Stimulated activated CD4-positive, alpha-beta T cell treated with anti-CD3 and anti-CD28 coated beads, TNF-alpha, amount 100 ng/mL, for 4 hours (primary cell): ENCODE results near the gene ASNSD1.

ENCODE experiments used
- DNase-seq, 3 experiments: peaks; one replicate each; pipeline ENCODE4 v3.0.0-alpha.2; 2020; ENCODE audit warnings: low read depth in 3 of 3

ASNSD1 gene

DNA sequence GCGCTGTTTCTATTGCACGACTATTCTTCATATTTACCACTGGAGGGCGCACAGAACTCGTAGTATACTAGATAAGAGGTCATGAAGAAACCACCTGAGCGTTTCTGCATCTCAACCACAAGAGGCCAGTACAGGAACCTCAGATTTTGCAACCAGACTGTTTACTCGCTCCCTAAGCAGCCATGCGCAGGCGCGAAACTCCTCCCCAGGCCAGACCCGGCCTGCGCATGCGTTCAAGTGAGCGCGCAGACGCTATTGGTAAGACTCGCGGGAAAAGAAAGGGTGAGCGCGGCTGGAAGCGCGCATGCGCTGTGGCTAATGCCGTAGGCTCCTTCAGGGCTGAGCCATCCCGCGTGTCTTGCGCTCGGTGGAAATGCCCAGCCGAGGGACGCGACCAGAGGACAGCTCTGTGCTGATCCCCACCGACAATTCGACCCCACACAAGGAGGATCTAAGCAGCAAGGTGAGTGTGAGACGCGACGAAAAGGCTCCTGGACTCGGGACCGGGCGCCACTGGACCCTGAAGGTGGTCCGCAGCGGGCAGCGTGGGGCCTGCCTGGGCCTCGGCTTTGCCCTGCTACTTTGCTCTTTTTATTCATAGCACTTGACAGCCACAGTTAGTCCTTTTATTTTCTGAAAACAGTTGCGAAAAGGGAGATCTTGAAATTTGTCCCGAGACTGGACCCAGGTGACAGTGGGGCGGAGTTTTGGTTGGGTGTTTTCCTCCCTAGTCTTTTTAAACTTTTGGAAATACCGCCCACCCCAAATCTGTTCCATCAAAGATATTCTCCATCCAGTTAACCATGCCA, at the start of gene ASNSD1:
TSS of gene ASNSD1 (plus strand) at position 312 of the 809 bp plus-strand sequence. CDS start 4,674 bp downstream, outside the sequence.
- peak; percentile 94 to 99 (median 97) for DNase-seq

DNA sequence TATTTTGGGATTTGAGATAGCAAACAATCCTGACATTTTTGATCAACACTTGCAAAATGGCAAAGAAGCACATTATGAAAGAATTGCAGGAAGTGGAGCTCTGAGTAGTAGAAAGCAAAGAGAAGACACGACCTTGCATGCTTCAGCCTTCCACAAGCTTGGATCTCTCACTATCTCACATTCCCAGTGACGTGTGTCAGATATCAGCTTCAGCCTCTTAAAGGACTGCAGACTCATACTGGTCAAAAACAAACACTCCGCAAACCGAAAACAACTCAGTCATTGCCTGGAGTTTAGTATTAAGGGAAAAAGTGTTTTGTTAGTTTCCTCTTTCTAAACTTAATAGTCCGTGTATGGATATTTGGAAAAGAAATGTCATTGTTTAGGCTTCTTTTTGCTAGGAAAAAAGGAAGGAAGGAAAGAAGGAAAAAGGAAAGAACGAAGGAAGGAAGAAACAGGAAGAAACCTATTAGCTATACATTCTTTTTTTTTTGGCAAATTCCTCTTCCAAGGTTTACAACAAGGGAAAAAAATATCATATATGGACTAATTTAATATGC, 48.1 kb upstream of the ASNSD1 start:
- no peak for DNase-seq

- no peak for DNase-seq
Measured at GRCh38 chr2:189613650-189614420, 47.4 kb upstream of the ASNSD1 start.

GRCh38 chr2:189614585-189614984, 46.7 kb upstream of the ASNSD1 start:
- no peak for DNase-seq

- DNase-seq, result no peak
Measured at GRCh38 chr2:189618197-189618596, 43.1 kb upstream of the ASNSD1 start.

- DNase-seq, result no peak
Measured at GRCh38 chr2:189621781-189622180, 39.5 kb upstream of the ASNSD1 start.

GRCh38 chr2:189623049-189623448, 38.2 kb upstream of the ASNSD1 start:
- no peak for DNase-seq

GRCh38 chr2:189624648-189625355, 36.5 kb upstream of the ASNSD1 start:
- no peak for DNase-seq

- DNase-seq, result no peak
Measured at GRCh38 chr2:189625636-189626035, 35.6 kb upstream of the ASNSD1 start.

GRCh38 chr2:189627789-189628188, 33.5 kb upstream of the ASNSD1 start:
- DNase-seq, result no peak

DNA sequence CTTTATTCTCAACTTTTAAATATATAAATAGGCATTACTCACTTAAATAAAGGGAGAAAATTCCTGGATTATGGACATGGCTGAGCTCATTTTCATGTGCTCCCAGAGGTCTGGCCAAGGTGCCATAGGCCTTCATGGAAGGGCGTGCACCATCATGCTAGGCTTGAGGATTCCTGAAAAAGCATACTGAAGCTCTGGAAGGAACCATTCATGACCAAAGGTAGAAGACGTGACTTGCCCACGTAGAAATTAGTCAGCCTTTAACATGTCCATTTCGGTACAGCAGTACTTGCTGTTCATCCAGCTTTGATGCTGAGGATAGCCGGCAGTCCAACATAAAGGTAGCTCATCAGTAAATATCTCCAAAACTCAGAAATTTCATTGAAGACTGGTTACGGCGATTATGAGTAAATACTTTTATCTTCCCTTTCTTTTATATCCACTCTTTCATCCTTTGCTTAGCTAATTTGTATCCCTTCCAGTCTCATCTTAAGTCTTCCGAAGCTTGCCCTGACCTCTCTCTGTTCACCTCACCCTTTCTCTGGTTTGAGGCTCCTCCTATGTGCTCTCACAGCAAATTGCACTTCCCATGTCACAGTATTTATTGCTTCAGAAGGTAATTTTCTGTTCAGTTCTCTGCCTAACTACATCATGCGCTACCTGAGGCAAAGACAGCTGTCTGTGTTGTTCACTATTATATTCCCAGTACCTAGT, 32.3 kb upstream of the ASNSD1 start:
- DNase-seq, result no peak

GRCh38 chr2:189629531-189630453, 31.5 kb upstream of the ASNSD1 start:
- no peak for DNase-seq

- DNase-seq, result no peak
Measured at GRCh38 chr2:189631849-189632248, 29.4 kb upstream of the ASNSD1 start.

DNA sequence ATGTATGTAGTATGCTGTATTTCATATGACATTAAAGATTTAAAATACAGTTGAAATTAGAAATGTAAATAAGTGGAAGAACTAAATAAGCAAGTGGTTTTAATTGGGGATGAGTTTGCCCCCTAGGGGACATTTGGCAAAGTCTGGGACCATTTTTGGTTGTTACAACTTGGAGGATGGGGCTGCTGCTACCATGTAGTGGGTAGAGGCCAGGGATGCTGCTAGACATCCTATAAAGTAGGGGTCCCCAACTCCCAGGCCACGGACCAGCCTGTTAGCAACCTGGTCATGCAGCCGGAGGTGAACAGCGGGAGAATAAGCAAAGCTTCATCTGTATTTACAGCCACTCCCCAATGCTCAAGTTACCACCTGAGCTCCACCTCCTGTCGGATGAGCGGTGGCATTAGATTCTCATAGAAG, 27.9 kb upstream of the ASNSD1 start:
- DNase-seq, result no peak

DNA sequence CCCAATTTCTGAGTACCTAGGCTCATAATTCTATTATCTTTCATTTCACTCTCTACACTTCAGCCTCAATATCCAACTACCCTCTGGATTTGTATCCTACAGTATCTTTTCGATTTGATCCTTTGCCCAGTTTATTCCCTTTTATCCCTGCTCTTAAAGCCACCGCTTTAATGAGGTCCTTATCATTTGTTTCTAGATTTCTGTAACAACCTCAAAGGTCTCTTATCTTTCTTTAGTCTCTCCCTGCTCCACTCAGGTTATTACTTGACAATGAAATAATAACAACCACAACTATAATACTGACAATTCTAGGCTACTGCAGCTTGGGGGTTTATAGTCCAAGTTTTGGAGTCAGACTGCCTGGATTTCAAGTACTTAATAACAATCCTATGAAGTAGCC, 25.9 kb upstream of the ASNSD1 start:
- no peak for DNase-seq

GRCh38 chr2:189638301-189639006, 22.8 kb upstream of the ASNSD1 start:
- no peak for DNase-seq

DNA sequence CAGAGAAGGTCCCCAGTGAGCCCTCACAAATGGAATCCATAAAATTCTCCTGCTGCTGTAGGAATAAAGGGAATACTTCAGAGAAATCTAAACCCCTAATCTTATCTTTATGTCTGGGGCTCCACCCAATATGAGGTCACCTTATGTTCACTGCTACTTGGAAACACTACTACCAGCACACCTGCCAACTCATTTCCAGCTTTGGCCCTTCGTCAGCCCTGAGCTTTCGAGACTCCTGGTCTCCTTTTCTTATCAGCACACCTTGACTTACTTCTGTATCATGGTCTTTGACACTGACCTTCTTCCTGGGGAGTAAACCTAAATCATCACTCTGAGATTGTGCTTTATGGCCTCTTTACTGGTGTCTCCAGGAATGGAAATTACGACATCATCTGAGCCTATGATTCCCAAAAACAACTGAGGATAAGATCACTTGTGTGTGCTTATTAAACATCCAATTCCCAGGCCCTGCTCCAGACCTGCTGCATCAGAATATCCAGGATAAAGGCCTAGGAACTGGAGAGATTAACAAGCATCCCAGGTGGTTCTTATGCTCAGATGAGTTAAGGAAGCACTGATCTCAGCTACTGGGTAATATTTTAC, 22.2 kb upstream of the ASNSD1 start:
- DNase-seq, result no peak

- DNase-seq, result no peak
Measured at GRCh38 chr2:189641002-189641401, 20.3 kb upstream of the ASNSD1 start.

GRCh38 chr2:189641590-189641989, 19.7 kb upstream of the ASNSD1 start:
- no peak for DNase-seq
